Measurements from ENCODE around the gene MSGN1.
A peak's percentile ranks its signal among the peaks of the same experiment; 100 is the strongest.

The MSGN1 gene, protein sequence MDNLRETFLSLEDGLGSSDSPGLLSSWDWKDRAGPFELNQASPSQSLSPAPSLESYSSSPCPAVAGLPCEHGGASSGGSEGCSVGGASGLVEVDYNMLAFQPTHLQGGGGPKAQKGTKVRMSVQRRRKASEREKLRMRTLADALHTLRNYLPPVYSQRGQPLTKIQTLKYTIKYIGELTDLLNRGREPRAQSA

DNA sequence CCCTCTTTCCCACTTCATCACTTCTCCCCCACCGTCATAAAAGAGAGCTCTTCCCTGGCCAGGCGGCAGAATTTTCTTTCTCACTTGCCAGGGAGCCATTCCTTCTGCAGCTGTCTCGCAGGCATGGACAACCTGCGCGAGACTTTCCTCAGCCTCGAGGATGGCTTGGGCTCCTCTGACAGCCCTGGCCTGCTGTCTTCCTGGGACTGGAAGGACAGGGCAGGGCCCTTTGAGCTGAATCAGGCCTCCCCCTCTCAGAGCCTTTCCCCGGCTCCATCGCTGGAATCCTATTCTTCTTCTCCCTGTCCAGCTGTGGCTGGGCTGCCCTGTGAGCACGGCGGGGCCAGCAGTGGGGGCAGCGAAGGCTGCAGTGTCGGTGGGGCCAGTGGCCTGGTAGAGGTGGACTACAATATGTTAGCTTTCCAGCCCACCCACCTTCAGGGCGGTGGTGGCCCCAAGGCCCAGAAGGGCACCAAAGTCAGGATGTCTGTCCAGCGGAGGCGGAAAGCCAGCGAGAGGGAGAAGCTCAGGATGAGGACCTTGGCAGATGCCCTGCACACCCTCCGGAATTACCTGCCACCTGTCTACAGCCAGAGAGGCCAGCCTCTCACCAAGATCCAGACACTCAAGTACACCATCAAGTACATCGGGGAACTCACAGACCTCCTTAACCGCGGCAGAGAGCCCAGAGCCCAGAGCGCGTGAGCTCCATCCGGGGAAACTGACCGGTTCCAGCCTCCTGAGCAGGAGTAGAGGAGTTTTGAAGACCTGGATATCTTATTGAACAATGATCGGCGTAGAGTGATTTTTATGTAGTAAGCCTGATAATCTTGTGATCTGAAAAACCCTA lies at the start of gene MSGN1:
TSS of gene MSGN1 (plus strand) at position 65 of the 850 bp plus-strand sequence. CDS start at position 124, 59 bp downstream.
- H3K4me2 ChIP-seq (ENCODE audit: low read length) = peak within 1 kb of the TSS; percentile 77
- H3K27ac ChIP-seq (ENCODE audit: low read length) = peak within 1 kb of the TSS; percentile 96
- no peaks in the 10 kb centered on the region for H3K79me2 ChIP-seq (ENCODE audit: low read length)
- no peaks in the 10 kb centered on the region for H3K9me3 ChIP-seq (ENCODE audit: insufficient read depth, low read length)
- H2AFZ ChIP-seq (ENCODE audit: low read depth, low read length) = no peak within 1 kb of the TSS
- peak within 1 kb of the TSS; percentile 38 for H3K4me3 ChIP-seq (ENCODE audit: low read length)
- H4K20me1 ChIP-seq (ENCODE audit: insufficient read depth, low read length) = no peaks in the 10 kb centered on the region
- H3K36me3 ChIP-seq (replicated peaks; ENCODE audit: low read depth, low read length) = no peaks in the 10 kb centered on the region
- H3K9ac ChIP-seq (ENCODE audit: low read length) = peak within 1 kb of the TSS; percentile 66
- H3K4me1 ChIP-seq (ENCODE audit: low read length) = peaks cover 80% of the 10 kb centered on the region
- TF ChIP-seq, protein P1, sequence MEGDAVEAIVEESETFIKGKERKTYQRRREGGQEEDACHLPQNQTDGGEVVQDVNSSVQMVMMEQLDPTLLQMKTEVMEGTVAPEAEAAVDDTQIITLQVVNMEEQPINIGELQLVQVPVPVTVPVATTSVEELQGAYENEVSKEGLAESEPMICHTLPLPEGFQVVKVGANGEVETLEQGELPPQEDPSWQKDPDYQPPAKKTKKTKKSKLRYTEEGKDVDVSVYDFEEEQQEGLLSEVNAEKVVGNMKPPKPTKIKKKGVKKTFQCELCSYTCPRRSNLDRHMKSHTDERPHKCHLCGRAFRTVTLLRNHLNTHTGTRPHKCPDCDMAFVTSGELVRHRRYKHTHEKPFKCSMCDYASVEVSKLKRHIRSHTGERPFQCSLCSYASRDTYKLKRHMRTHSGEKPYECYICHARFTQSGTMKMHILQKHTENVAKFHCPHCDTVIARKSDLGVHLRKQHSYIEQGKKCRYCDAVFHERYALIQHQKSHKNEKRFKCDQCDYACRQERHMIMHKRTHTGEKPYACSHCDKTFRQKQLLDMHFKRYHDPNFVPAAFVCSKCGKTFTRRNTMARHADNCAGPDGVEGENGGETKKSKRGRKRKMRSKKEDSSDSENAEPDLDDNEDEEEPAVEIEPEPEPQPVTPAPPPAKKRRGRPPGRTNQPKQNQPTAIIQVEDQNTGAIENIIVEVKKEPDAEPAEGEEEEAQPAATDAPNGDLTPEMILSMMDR (IDR thresholded peaks at IDR 0.05; ENCODE audit: low read depth, low read length) = no peak
- no peak for TF ChIP-seq EZH2phosphoT487 (IDR thresholded peaks at IDR 0.05; ENCODE audit: low read depth)
- H3K27me3 ChIP-seq (ENCODE audit: low read depth, low read length) = no peaks in the 10 kb centered on the region

GRCh38 chr2:17768894-17769293 lies 47.4 kb upstream of the MSGN1 start:
- peaks cover 55% of the 10 kb centered on the region for H3K36me3 ChIP-seq (replicated peaks; ENCODE audit: low read depth, low read length)
- H3K27me3 ChIP-seq (ENCODE audit: low read depth, low read length) = no peaks in the 10 kb centered on the region
- no peaks in the 10 kb centered on the region for H3K9me3 ChIP-seq (ENCODE audit: insufficient read depth, low read length)
- no peaks in the 10 kb centered on the region for H4K20me1 ChIP-seq (ENCODE audit: insufficient read depth, low read length)
- no peaks in the 10 kb centered on the region for H3K4me1 ChIP-seq (ENCODE audit: low read length)
- TF ChIP-seq, protein P1 (IDR thresholded peaks at IDR 0.05; ENCODE audit: low read depth, low read length) = no peak
- no peak for TF ChIP-seq EZH2phosphoT487 (IDR thresholded peaks at IDR 0.05; ENCODE audit: low read depth)
- H3K4me2 ChIP-seq (ENCODE audit: low read length) = no peak overlapping the region
- peaks cover 16% of the 10 kb centered on the region for H3K79me2 ChIP-seq (ENCODE audit: low read length)
- H2AFZ ChIP-seq (ENCODE audit: low read depth, low read length) = no peak overlapping the region
- H3K27ac ChIP-seq (ENCODE audit: low read length) = no peak overlapping the region
- H3K9ac ChIP-seq (ENCODE audit: low read length) = no peak overlapping the region
- no peak overlapping the region for H3K4me3 ChIP-seq (ENCODE audit: low read length)

GRCh38 chr2:17771956-17772355 lies 44.3 kb upstream of the MSGN1 start:
- no peaks in the 10 kb centered on the region for H3K27me3 ChIP-seq (ENCODE audit: low read depth, low read length)
- TF ChIP-seq, protein P1 (IDR thresholded peaks at IDR 0.05; ENCODE audit: low read depth, low read length) = no peak
- no peak for TF ChIP-seq EZH2phosphoT487 (IDR thresholded peaks at IDR 0.05; ENCODE audit: low read depth)
- H3K4me3 ChIP-seq (ENCODE audit: low read length) = no peak overlapping the region
- H4K20me1 ChIP-seq (ENCODE audit: insufficient read depth, low read length) = no peaks in the 10 kb centered on the region
- H3K27ac ChIP-seq (ENCODE audit: low read length) = no peak overlapping the region
- peaks cover 52% of the 10 kb centered on the region for H3K36me3 ChIP-seq (replicated peaks; ENCODE audit: low read depth, low read length)
- no peak overlapping the region for H3K9ac ChIP-seq (ENCODE audit: low read length)
- no peak overlapping the region for H2AFZ ChIP-seq (ENCODE audit: low read depth, low read length)
- H3K4me1 ChIP-seq (ENCODE audit: low read length) = no peaks in the 10 kb centered on the region
- no peak overlapping the region for H3K4me2 ChIP-seq (ENCODE audit: low read length)
- no peaks in the 10 kb centered on the region for H3K9me3 ChIP-seq (ENCODE audit: insufficient read depth, low read length)
- peaks cover 8% of the 10 kb centered on the region; the same call in 1 of the 2 replicates for H3K79me2 ChIP-seq (ENCODE audit: low read length)

- H3K4me1 ChIP-seq (ENCODE audit: low read length) = no peaks in the 10 kb centered on the region
- H3K9ac ChIP-seq (ENCODE audit: low read length) = no peak overlapping the region
- H3K79me2 ChIP-seq (ENCODE audit: low read length) = peaks cover 5% of the 10 kb centered on the region; the same call in 1 of the 2 replicates
- no peak overlapping the region for H3K4me3 ChIP-seq (ENCODE audit: low read length)
- no peaks in the 10 kb centered on the region for H4K20me1 ChIP-seq (ENCODE audit: insufficient read depth, low read length)
- peaks cover 51% of the 10 kb centered on the region for H3K36me3 ChIP-seq (replicated peaks; ENCODE audit: low read depth, low read length)
- no peak overlapping the region for H3K27ac ChIP-seq (ENCODE audit: low read length)
- TF ChIP-seq, protein P1 (IDR thresholded peaks at IDR 0.05; ENCODE audit: low read depth, low read length) = no peak
- TF ChIP-seq EZH2phosphoT487 (IDR thresholded peaks at IDR 0.05; ENCODE audit: low read depth) = no peak
- H3K4me2 ChIP-seq (ENCODE audit: low read length) = no peak overlapping the region
- H2AFZ ChIP-seq (ENCODE audit: low read depth, low read length) = no peak overlapping the region
- H3K27me3 ChIP-seq (ENCODE audit: low read depth, low read length) = no peaks in the 10 kb centered on the region
- no peaks in the 10 kb centered on the region for H3K9me3 ChIP-seq (ENCODE audit: insufficient read depth, low read length)
These were observed 43.7 kb upstream of the MSGN1 start for GRCh38 chr2:17772532-17772931.
